NOMO-1 treated with dmso at 0.1 percent for 144 hours (cell line): ENCODE results near the gene NXPH1.

Experiments used
- DNase-seq: peaks from one replicate; lab custom pipeline; 2025; ENCODE audit not compliant: unreplicated experiment; lab: John Stamatoyannopoulos, UW

The NXPH1 gene

GRCh38 chr7:8491544-8492489 lies 58.4 kb downstream of the NXPH1 start:
- DNase-seq = no peak

GRCh38 chr7:8499128-8499527 lies 65.7 kb downstream of the NXPH1 start:
- DNase-seq = no peak

GRCh38 chr7:8500286-8500685 lies 66.9 kb downstream of the NXPH1 start:
- no peak for DNase-seq

GRCh38 chr7:8507566-8507965 lies 74.2 kb downstream of the NXPH1 start:
- DNase-seq = no peak

- no peak for DNase-seq
These were observed 76.2 kb downstream of the NXPH1 start for GRCh38 chr7:8509621-8510020.

- DNase-seq = no peak
These were observed 78.4 kb downstream of the NXPH1 start for GRCh38 chr7:8511855-8512254.

GRCh38 chr7:8514781-8515519 lies 81.5 kb downstream of the NXPH1 start:
- no peak for DNase-seq

- no peak for DNase-seq
These were observed 82.3 kb downstream of the NXPH1 start for GRCh38 chr7:8515640-8516185.

- DNase-seq = no peak
These were observed 83.6 kb downstream of the NXPH1 start for GRCh38 chr7:8516976-8517375.

- no peak for DNase-seq
These were observed 94.9 kb downstream of the NXPH1 start for GRCh38 chr7:8528311-8528710.

GRCh38 chr7:8531991-8532515 lies 98.6 kb downstream of the NXPH1 start:
- no peak for DNase-seq

GRCh38 chr7:8536431-8536830 lies 103.0 kb downstream of the NXPH1 start:
- DNase-seq = no peak

GRCh38 chr7:8549046-8549445 lies 115.6 kb downstream of the NXPH1 start:
- no peak for DNase-seq

GRCh38 chr7:8560501-8560900 lies 127.1 kb downstream of the NXPH1 start:
- DNase-seq = no peak

- DNase-seq = no peak
These were observed 128.0 kb downstream of the NXPH1 start for GRCh38 chr7:8561449-8561848.

GRCh38 chr7:8564281-8564680 lies 130.9 kb downstream of the NXPH1 start:
- no peak for DNase-seq

- DNase-seq = no peak
These were observed 132.6 kb downstream of the NXPH1 start for GRCh38 chr7:8566016-8566415.

- no peak for DNase-seq
These were observed 134.2 kb downstream of the NXPH1 start for GRCh38 chr7:8567626-8568025.

- DNase-seq = no peak
These were observed 146.3 kb downstream of the NXPH1 start for GRCh38 chr7:8579661-8580194.

GRCh38 chr7:8581842-8582241 lies 148.4 kb downstream of the NXPH1 start:
- DNase-seq = no peak

GRCh38 chr7:8582728-8583127 lies 149.3 kb downstream of the NXPH1 start:
- no peak for DNase-seq
